IMR-90 (cell line): ENCODE results near the gene CFAP69. TPM values are rescaled to one million over a fixed set of nuclear protein-coding genes. Genes with fewer than 3 reads are reported as not detected.

Experiments used
- ATAC-seq: fragments of 200-7000 bp; cut with Tn5 transposase; 2 replicates; pipeline ENCODE4 v1.9.1; 2020; ENCODE audit warnings: low read depth, mild to moderate bottlenecking, moderate library complexity
- BruUV-seq: library from RNA; stranded (reverse); fragments of 400-500 nt; replicated peaks from 2 replicates; lab custom pipeline; 2021; lab: Mats Ljungman, UMichigan
- CTCF ChIA-PET: fragments of 300-600 bp; formaldehyde crosslinking; extraction: SDS; loops from one replicate; lab custom pipeline; 2021; ENCODE audit warnings: antibody characterized with exemption; lab: Yijun Ruan, JAX
- POLR2A ChIA-PET: fragments of 300-600 bp; sonication (Branson Sonifier 250); formaldehyde crosslinking; loops from one replicate; lab custom pipeline; 2022; ENCODE audit warnings: antibody characterized with exemption; ENCODE audit not compliant: unreplicated experiment; lab: Charles Lee
- DNase-seq: peaks from one replicate; pipeline ENCODE4 v3.0.0; 2013
- H2AFZ ChIP-seq: replicated peaks from 2 replicates; pipeline ENCODE3; 2013; ENCODE audit warnings: low read length, mild to moderate bottlenecking; ENCODE audit not compliant: poor library complexity
- H2AK5ac ChIP-seq: 2 replicates; pipeline ENCODE4 v1.6.1; 2013; ENCODE audit warnings: low read depth, low read length, inconsistent platforms
- H2AK9ac ChIP-seq: replicated peaks from 2 replicates; pipeline ENCODE3; 2013; ENCODE audit warnings: mild to moderate bottlenecking, low read depth, low read length, moderate library complexity; ENCODE audit not compliant: poor library complexity
- H2BK120ac ChIP-seq: 2 replicates; pipeline ENCODE4 v1.6.1; 2013; ENCODE audit warnings: low read depth, low read length, inconsistent platforms
- H2BK15ac ChIP-seq: 3 replicates; pipeline ENCODE4 v1.6.1; 2013; ENCODE audit warnings: low read depth, low read length, inconsistent platforms
- H2BK20ac ChIP-seq: 2 replicates; pipeline ENCODE4 v1.6.1; 2013; ENCODE audit warnings: low read depth, mild to moderate bottlenecking, inconsistent platforms, low read length, moderate library complexity
- H2BK5ac ChIP-seq: 2 replicates; pipeline ENCODE4 v1.6.1; 2013; ENCODE audit warnings: mild to moderate bottlenecking, low read depth, low read length, inconsistent platforms; ENCODE audit not compliant: poor library complexity, severe bottlenecking
- H3K14ac ChIP-seq: replicated peaks from 2 replicates; pipeline ENCODE4 v1.6.1; 2013; ENCODE audit warnings: low read depth, low read length, inconsistent platforms
- H3K18ac ChIP-seq: 2 replicates; pipeline ENCODE4 v1.6.1; 2013; ENCODE audit warnings: low read depth, low read length, control low read depth
- H3K23ac ChIP-seq: 2 replicates; pipeline ENCODE4 v1.6.1; 2013; ENCODE audit warnings: low read depth, low read length, inconsistent platforms
- H3K27ac ChIP-seq: 2 replicates; pipeline ENCODE4 v1.5.1; 2013; ENCODE audit warnings: mild to moderate bottlenecking, control low read depth, low read length; ENCODE audit not compliant: insufficient read depth
- H3K27me3 ChIP-seq: 2 replicates; pipeline ENCODE4 v1.6.1; 2013; ENCODE audit warnings: low read length; ENCODE audit not compliant: control insufficient read depth, insufficient read depth
- H3K36me3 ChIP-seq: 2 replicates; pipeline ENCODE4 v1.6.1; 2013; ENCODE audit warnings: low read length, mixed read lengths; ENCODE audit not compliant: control insufficient read depth, insufficient read depth
- H3K4ac ChIP-seq: 2 replicates; pipeline ENCODE4 v1.6.1; 2013; ENCODE audit warnings: low read depth, low read length, inconsistent platforms
- H3K4me1 ChIP-seq: 2 replicates; pipeline ENCODE4 v1.6.1; 2013; ENCODE audit warnings: low read length, mixed read lengths; ENCODE audit not compliant: control insufficient read depth, insufficient read depth
- H3K4me2 ChIP-seq: 2 replicates; pipeline ENCODE4 v1.6.1; 2013; ENCODE audit warnings: low read depth, mild to moderate bottlenecking, control low read depth, low read length, moderate library complexity
- H3K4me3 ChIP-seq: 2 replicates; pipeline ENCODE4 v1.5.1; 2013; ENCODE audit warnings: low read depth, mild to moderate bottlenecking, control low read depth, low read length, moderate library complexity; ENCODE audit not compliant: insufficient read depth
- H3K56ac ChIP-seq: 2 replicates; pipeline ENCODE4 v1.6.1; 2013; ENCODE audit warnings: low read length, inconsistent platforms; ENCODE audit not compliant: insufficient read depth; ENCODE audit errors: extremely low read depth
- H3K79me1 ChIP-seq, 2 experiments: 2 replicates each; pipeline ENCODE4 v1.6.1; 2013; ENCODE audit warnings: low read length in 2 of 2, inconsistent platforms in 1 of 2, low read depth in 1 of 2
- H3K9ac ChIP-seq: 2 replicates; pipeline ENCODE4 v1.6.1; 2013; ENCODE audit warnings: low read depth, low read length, control low read depth
- H3K9me1 ChIP-seq: 2 replicates; pipeline ENCODE4 v1.6.1; 2013; ENCODE audit warnings: low read length, inconsistent platforms; ENCODE audit not compliant: insufficient read depth
- H3K9me3 ChIP-seq: 2 replicates; pipeline ENCODE4 v1.6.1; 2013; ENCODE audit warnings: low read length; ENCODE audit not compliant: control insufficient read depth, insufficient read depth
- H4K20me1 ChIP-seq: 2 replicates; pipeline ENCODE4 v1.6.1; 2013; ENCODE audit warnings: low read length, inconsistent platforms; ENCODE audit not compliant: insufficient read depth
- H4K5ac ChIP-seq: 2 replicates; pipeline ENCODE4 v1.6.1; 2013; ENCODE audit warnings: mild to moderate bottlenecking, low read depth, low read length, control low read depth
- H4K8ac ChIP-seq, 2 experiments: 2 replicates each; pipeline ENCODE4 v1.6.1; 2013; ENCODE audit warnings: low read depth in 2 of 2, low read length in 2 of 2, control low read depth in 1 of 2, inconsistent platforms in 1 of 2
- H4K91ac ChIP-seq: 2 replicates; pipeline ENCODE4 v1.6.1; 2013; ENCODE audit warnings: low read depth, low read length, inconsistent platforms; ENCODE audit not compliant: insufficient read depth
- BHLHE40 ChIP-seq: fragments of 150-350 bp; IDR thresholded peaks from 2 replicates; pipeline ENCODE4 v1.6.1; 2016; ENCODE audit warnings: mild to moderate bottlenecking, low read depth, low read length
- CEBPB ChIP-seq: IDR thresholded peaks from 2 replicates; pipeline ENCODE4 v1.6.1; 2012; ENCODE audit warnings: low read depth, low read length, improper control_type of control experiment
- CHD1 ChIP-seq: IDR thresholded peaks from 2 replicates; pipeline ENCODE4 v1.6.1; 2012; ENCODE audit warnings: low read depth, low read length, improper control_type of control experiment
- FOS ChIP-seq: fragments of 150-350 bp; IDR thresholded peaks from 2 replicates; pipeline ENCODE4 v1.6.1; 2016; ENCODE audit warnings: low read depth, low read length
- MAFK ChIP-seq: IDR thresholded peaks from 2 replicates; pipeline ENCODE4 v1.6.1; 2012; ENCODE audit warnings: low read depth, low read length, improper control_type of control experiment
- MAZ ChIP-seq: IDR thresholded peaks from 2 replicates; pipeline ENCODE4 v1.6.1; 2012; ENCODE audit warnings: low read depth, mild to moderate bottlenecking, low read length, improper control_type of control experiment, moderate library complexity, borderline replicate concordance
- MXI1 ChIP-seq: IDR thresholded peaks from 2 replicates; pipeline ENCODE4 v1.6.1; 2012; ENCODE audit warnings: low read depth, mild to moderate bottlenecking, low read length, moderate library complexity, borderline replicate concordance
- NFE2L2 ChIP-seq: fragments of 150-350 bp; IDR thresholded peaks from 2 replicates; pipeline ENCODE4 v1.6.1; 2016; ENCODE audit warnings: low read depth, mild to moderate bottlenecking, low read length
- POLR2A ChIP-seq: IDR thresholded peaks from 2 replicates; pipeline ENCODE4 v1.6.1; 2012; ENCODE audit warnings: mild to moderate bottlenecking, low read depth, low read length
- RAD21 ChIP-seq: IDR thresholded peaks from 2 replicates; pipeline ENCODE4 v1.6.1; 2012; ENCODE audit warnings: low read length, improper control_type of control experiment
- RCOR1 ChIP-seq: IDR thresholded peaks from 2 replicates; pipeline ENCODE4 v1.6.1; 2012; ENCODE audit warnings: mild to moderate bottlenecking, low read length, improper control_type of control experiment; ENCODE audit not compliant: insufficient replicate concordance
- RFX5 ChIP-seq: IDR thresholded peaks from 2 replicates; pipeline ENCODE4 v1.8.0; 2012; ENCODE audit warnings: low read depth, mild to moderate bottlenecking, low read length, moderate library complexity
- SMC3 ChIP-seq: fragments of 150-350 bp; IDR thresholded peaks from 2 replicates; pipeline ENCODE4 v1.6.1; 2016; ENCODE audit warnings: low read depth, mild to moderate bottlenecking, antibody characterized with exemption, low read length, moderate library complexity
- dilution Hi-C: fragments of 300-500 bp; cut with HindIII; formaldehyde crosslinking; loops from one replicate; pipeline ENCODE4 v1.14.3; 2018; ENCODE audit warnings: low sequenced_read_pairs; ENCODE audit not compliant: unreplicated experiment
- in situ Hi-C: fragments of 300-500 bp; cut with MboI; formaldehyde crosslinking; loops from 3 replicates; pipeline ENCODE4 v1.14.3; 2019; ENCODE audit warnings: low sequenced_read_pairs, inconsistent platforms, mixed read lengths
- intact Hi-C: fragments of 100-400 bp; cut with micrococcal nuclease; formaldehyde crosslinking; loops from 2 replicates; pipeline ENCODE4 v1.10.0; 2022
- polyA plus RNA-seq, 3 experiments: library from polyadenylated mRNA; depleted of rRNA; stranded (reverse); fragments of >200 nt; gene quantifications; 2 replicates each; pipeline ENCODE4 v1.2.3, GENCODE V29; 2012; ENCODE audit warnings: low replicate concordance in 1 of 3
- total RNA-seq: library from RNA; depleted of rRNA; stranded (reverse); fragments of >200 nt; gene quantifications from 2 replicates; pipeline ENCODE4 v1.2.3, GENCODE V29; 2012
- TF ChIP-seq, protein P1 (sequence below): conservative IDR thresholded peaks from 2 replicates; pipeline ENCODE4 v1.5.1; 2012; ENCODE audit warnings: mild to moderate bottlenecking, low read depth, low read length, improper control_type of control experiment
- TF ChIP-seq, protein P2 (sequence below): fragments of 150-350 bp; IDR thresholded peaks from 2 replicates; pipeline ENCODE4 v1.6.1; 2017; ENCODE audit warnings: mild to moderate bottlenecking, antibody characterized with exemption, low read length, low read depth
- TF ChIP-seq, protein P3 (sequence below): fragments of 150-350 bp; IDR thresholded peaks from 2 replicates; pipeline ENCODE4 v1.6.1; 2016; ENCODE audit warnings: low read depth, mild to moderate bottlenecking, low read length, moderate library complexity, borderline replicate concordance

The CFAP69 gene
- total and polyA plus RNA-seq, 2 of the 4 experiments (the other 2 are of a cell fraction): 0.72 to 0.86 TPM

DNA sequence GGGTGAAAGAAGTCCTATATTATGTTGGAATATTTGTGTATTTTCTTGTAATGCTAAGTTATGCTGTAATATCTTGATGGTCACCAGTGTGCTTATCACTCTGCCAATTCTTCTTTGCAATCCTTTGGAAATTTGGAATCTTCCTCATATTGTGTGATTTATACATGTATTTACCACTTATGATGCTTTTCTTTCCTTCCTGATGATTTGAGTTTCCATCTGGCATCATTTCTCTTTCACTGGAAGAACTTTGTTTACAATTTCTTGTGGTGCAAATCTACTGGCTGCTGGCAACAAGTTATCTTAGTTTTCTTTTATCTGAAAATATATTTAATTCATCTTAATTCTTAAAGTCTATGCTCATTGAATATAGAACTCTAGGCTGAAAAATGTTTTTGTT, 29.2 kb downstream of the CFAP69 start:
- Histone ChIP-seq H2AK5ac (no peak overlapping the region), H2BK15ac (no peak overlapping the region), H3K4me2 (no peak overlapping the region), H3K4ac (no peak overlapping the region), H4K91ac (no peak overlapping the region), H3K9me1 (no peaks in the 10 kb centered on the region), H4K5ac (no peak overlapping the region), H3K23ac (no peak overlapping the region), H3K9me3 (no peaks in the 10 kb centered on the region), H2BK5ac (no peak overlapping the region), H3K18ac (no peak overlapping the region), H3K36me3 (no peaks in the 10 kb centered on the region), H2AK9ac (no peak overlapping the region), H3K56ac (no peak overlapping the region), H2BK20ac (no peak overlapping the region), H3K14ac (no peak overlapping the region), H3K79me1 (no peaks in the 10 kb centered on the region), H3K4me1 (no peaks in the 10 kb centered on the region), H3K9ac (no peak overlapping the region), H2BK120ac (no peak overlapping the region), H3K27ac (no peak overlapping the region), H4K20me1 (no peaks in the 10 kb centered on the region), H3K4me3 (no peak overlapping the region), H2AFZ (no peak overlapping the region), H4K8ac (no peak overlapping the region), H3K27me3 (no peaks in the 10 kb centered on the region)
- ChIA-PET POLR2A (no interaction called here), CTCF (no interaction called here)
- dilution Hi-C loops: no loop called here
- no TSS peak for BruUV-seq
- in situ Hi-C loops: no loop called here
- DNase-seq: no peak
- intact Hi-C loops: no loop called here
- ATAC-seq: no peak
- TF ChIP-seq POLR2A (no peak), RFX5 (no peak), SMC3 (no peak), MAZ (no peak), RAD21 (no peak), CEBPB (no peak), BHLHE40 (no peak), FOS (no peak), NFE2L2 (no peak), CHD1 (no peak), RCOR1 (no peak), MXI1 (no peak), MAFK (no peak)
- TF ChIP-seq, protein P1, sequence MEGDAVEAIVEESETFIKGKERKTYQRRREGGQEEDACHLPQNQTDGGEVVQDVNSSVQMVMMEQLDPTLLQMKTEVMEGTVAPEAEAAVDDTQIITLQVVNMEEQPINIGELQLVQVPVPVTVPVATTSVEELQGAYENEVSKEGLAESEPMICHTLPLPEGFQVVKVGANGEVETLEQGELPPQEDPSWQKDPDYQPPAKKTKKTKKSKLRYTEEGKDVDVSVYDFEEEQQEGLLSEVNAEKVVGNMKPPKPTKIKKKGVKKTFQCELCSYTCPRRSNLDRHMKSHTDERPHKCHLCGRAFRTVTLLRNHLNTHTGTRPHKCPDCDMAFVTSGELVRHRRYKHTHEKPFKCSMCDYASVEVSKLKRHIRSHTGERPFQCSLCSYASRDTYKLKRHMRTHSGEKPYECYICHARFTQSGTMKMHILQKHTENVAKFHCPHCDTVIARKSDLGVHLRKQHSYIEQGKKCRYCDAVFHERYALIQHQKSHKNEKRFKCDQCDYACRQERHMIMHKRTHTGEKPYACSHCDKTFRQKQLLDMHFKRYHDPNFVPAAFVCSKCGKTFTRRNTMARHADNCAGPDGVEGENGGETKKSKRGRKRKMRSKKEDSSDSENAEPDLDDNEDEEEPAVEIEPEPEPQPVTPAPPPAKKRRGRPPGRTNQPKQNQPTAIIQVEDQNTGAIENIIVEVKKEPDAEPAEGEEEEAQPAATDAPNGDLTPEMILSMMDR: no peak
- TF ChIP-seq, protein P2, sequence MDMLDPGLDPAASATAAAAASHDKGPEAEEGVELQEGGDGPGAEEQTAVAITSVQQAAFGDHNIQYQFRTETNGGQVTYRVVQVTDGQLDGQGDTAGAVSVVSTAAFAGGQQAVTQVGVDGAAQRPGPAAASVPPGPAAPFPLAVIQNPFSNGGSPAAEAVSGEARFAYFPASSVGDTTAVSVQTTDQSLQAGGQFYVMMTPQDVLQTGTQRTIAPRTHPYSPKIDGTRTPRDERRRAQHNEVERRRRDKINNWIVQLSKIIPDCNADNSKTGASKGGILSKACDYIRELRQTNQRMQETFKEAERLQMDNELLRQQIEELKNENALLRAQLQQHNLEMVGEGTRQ: no peak
- TF ChIP-seq, protein P3, sequence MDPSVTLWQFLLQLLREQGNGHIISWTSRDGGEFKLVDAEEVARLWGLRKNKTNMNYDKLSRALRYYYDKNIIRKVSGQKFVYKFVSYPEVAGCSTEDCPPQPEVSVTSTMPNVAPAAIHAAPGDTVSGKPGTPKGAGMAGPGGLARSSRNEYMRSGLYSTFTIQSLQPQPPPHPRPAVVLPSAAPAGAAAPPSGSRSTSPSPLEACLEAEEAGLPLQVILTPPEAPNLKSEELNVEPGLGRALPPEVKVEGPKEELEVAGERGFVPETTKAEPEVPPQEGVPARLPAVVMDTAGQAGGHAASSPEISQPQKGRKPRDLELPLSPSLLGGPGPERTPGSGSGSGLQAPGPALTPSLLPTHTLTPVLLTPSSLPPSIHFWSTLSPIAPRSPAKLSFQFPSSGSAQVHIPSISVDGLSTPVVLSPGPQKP: no peak
